T-helper 2 cell treated with Interferon-gamma antibody and Interleukin-4, amounts not matched to agents 5 μg/mL and 100 μg/mL, for 36 hours (primary cell): ENCODE measurements around the gene FAM170B.

Source experiments
- DNase-seq: peaks from one replicate; pipeline ENCODE4 v3.0.0; 2021; ENCODE audit warnings: low spot score
- H3K27ac Mint-ChIP-seq: one replicate; pipeline ENCODE4 v1.8.0; 2021; ENCODE audit warnings: mild to moderate bottlenecking, mixed read lengths
- H3K27me3 Mint-ChIP-seq: one replicate; pipeline ENCODE4 v1.8.0; 2021; ENCODE audit warnings: low read depth, mixed read lengths
- H3K36me3 Mint-ChIP-seq: one replicate; pipeline ENCODE4 v1.8.0; 2021; ENCODE audit warnings: low read depth, mixed read lengths
- H3K4me1 Mint-ChIP-seq: one replicate; pipeline ENCODE4 v1.8.0; 2021; ENCODE audit warnings: low read depth, mixed read lengths
- H3K4me3 Mint-ChIP-seq: one replicate; pipeline ENCODE4 v1.8.0; 2022; ENCODE audit warnings: mild to moderate bottlenecking, moderate library complexity, mixed read lengths
- H3K9me3 Mint-ChIP-seq: one replicate; pipeline ENCODE4 v1.8.0; 2021; ENCODE audit warnings: mixed read lengths

FAM170B gene

DNA sequence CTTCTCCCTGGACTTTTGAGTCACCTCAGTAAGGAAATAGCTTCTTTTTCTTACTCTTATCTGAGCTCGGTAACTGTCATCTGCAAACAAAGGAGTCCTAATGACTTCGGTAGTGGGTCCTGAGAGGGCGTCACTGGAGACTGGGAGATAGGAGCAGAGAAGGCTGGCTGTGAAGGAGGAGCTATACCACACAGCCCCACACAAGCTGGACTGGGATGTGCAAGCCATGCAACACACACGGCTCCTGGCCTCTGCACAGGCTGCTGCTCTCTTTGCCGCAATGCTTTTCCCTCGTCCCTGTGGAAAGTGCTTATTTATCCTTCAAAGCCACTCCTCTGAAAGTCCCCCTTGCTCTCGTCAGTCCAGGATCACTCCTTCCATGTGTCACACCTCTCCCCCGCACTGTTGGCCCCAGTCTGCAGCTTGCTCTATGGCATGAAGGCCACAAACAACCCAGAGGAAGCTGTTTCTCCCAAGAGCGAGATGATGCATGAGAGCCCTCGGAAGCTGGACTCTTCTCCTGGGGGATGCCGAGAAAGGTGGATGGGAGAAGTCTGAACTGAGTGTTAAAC, 39.5 kb upstream of the FAM170B start:
- Mint-ChIP-seq H3K27me3 (no peaks in the 10 kb centered on the region), H3K4me1 (peaks cover 52% of the 10 kb centered on the region), H3K9me3 (no peaks in the 10 kb centered on the region), H3K36me3 (peaks cover 8% of the 10 kb centered on the region), H3K4me3 (no peak overlapping the region), H3K27ac (no peak overlapping the region)
- DNase-seq: no peak

DNA sequence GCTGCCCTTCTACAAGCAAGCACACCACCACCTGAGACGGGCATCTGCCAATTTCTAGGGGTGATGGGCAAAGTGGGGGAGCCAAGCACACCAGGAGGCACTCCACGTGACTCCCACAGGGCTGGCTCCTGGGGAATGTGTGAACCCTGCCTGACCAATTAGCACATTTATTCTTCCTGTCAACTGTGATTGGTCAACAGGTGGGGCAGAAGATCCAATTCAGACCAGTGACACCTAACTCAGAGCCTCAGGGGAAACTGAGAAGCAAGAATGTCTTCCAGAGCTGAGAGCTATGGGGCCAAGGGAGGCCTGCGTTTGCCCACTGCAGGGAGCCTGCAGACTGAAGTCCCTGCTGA, 38.9 kb upstream of the FAM170B start:
- peaks cover 6% of the 10 kb centered on the region for H3K36me3 Mint-ChIP-seq
- DNase-seq: no peak
- no peaks in the 10 kb centered on the region for H3K27me3 Mint-ChIP-seq
- no peak overlapping the region for H3K27ac Mint-ChIP-seq
- no peak overlapping the region for H3K4me3 Mint-ChIP-seq
- no peaks in the 10 kb centered on the region for H3K9me3 Mint-ChIP-seq
- H3K4me1 Mint-ChIP-seq: peaks cover 49% of the 10 kb centered on the region

DNA sequence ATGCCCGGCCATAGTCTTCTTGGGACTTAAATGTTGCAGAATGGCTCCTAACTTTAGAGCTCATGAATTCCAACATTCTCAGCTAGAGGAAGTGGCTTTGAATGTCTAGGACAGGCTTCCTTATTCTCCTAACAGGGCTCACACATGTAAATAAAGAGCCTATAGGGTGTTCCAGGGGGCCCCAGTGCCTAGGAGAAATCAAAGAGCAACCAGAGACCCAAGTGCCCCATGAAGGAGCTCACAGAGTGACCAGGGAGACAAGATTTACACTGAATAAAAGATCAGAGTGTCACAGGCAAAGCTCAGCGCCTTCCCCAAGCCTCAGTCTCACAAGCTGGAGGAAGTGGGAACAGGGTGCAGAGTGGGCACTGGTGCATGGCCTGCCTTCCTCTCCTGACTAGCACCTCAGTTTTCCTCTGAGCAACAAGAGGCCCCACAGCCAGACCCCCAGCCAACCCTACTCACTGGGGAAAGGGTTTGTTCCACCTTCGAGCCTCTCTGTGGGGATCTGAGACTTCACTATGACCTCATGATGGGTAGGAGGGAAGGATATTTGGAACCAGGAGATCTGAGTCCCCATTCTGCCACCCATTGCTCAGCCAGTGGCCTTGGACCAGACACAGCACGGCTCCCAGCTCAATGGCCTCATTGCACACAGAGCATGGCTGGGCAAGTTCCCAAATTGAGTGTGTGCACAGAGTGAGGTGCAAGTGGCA, 38.4 kb upstream of the FAM170B start:
- H3K27me3 Mint-ChIP-seq: no peaks in the 10 kb centered on the region
- H3K9me3 Mint-ChIP-seq: no peaks in the 10 kb centered on the region
- no peak for DNase-seq
- H3K27ac Mint-ChIP-seq: no peak overlapping the region
- H3K36me3 Mint-ChIP-seq: peaks cover 4% of the 10 kb centered on the region
- H3K4me3 Mint-ChIP-seq: no peak overlapping the region
- H3K4me1 Mint-ChIP-seq: peaks cover 44% of the 10 kb centered on the region

DNA sequence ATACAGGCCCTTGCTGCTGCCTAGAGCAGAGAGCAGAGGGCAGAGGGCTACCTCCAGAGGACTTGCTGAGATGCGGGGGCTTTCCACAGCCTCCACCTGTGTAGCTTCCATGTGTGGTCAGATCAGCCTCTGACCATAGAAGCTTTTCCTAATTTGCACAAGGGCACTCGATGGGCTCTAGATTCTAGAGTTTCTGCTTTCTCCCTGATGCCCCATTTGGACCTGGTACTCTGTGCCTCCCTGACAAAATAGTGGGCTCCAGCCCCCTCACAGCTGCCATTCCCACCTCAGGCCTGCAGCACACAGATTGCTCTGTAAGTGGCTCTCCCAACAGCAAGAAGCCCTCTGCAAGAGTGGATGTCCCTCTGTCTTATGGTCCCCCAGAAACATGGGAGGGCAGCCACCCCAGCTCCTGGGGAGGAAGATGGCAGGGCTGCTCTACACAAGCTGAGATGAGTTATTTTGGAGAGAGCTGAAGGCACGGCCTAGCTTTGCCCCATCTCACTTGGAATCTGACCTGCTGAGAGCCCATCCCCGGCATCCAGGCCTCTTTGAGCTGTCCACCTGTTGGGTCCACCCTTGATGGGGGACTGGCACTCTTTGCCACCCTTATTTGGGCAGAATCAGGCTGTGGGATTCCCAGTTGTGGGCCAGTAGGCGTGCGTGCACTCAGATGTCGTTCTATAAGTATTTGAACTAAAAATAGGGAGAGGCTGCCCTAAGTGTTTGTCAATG, 37.7 kb upstream of the FAM170B start:
- Mint-ChIP-seq H3K36me3 (peaks cover 5% of the 10 kb centered on the region), H3K27ac (no peak overlapping the region), H3K4me1 (peaks cover 40% of the 10 kb centered on the region), H3K4me3 (no peak overlapping the region), H3K9me3 (no peaks in the 10 kb centered on the region), H3K27me3 (no peaks in the 10 kb centered on the region)
- no peak for DNase-seq

DNA sequence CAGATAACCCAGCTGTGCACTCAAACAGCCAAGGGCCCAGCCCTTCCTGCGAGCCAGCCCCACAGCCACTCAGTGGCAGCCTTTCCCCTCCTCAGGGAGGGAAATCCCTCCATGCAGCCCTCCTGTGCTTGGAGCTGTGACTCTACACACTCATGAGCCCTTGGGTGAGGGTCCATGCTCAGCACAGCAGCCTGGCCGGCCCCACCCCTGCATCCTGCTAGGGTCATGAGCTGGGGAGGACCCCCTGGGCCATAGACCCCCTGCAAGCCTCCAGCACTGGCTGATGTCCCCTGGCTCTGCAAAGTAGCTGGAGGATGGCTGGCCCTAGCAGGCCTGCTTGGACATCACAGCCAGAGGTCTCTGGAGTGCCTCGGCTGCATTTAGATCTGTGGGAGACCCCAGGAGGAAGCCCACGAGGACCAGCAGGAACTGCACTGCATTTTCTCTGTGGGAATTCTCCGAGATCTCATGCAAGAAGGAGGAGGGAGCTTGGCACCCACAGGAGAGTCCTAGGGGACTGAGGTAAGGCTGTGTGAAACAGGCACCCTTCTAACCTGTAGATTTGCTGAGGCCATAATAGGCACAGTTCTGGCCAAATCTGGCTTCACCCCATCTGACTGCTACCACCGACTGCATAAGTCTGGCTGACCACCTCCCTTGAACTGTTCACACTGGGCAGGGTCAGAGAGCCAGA, 37.0 kb upstream of the FAM170B start:
- H3K9me3 Mint-ChIP-seq: no peaks in the 10 kb centered on the region
- peaks cover 8% of the 10 kb centered on the region for H3K36me3 Mint-ChIP-seq
- H3K4me3 Mint-ChIP-seq: no peak overlapping the region
- no peaks in the 10 kb centered on the region for H3K27me3 Mint-ChIP-seq
- no peak overlapping the region for H3K27ac Mint-ChIP-seq
- DNase-seq: no peak
- peaks cover 37% of the 10 kb centered on the region for H3K4me1 Mint-ChIP-seq

DNA sequence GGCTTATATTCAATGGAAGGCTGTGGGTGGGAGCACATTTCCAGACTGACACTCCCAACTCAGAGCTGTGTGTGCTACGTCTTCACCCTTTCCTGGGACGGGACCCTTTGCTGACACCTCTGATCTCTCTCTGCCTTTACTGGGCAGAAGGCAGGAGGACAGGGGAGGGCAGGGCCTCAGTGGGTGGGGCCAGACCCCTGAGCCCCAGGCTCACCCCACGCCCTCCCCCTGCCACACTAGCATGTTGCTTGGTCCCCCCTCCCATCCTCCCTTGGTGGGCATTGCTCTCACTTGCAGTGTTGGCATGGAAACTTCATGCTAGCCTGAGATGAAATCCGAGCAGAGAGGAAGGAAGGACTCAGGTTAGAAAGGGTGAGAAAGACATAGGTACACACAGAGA, 36.0 kb upstream of the FAM170B start:
- H3K27me3 Mint-ChIP-seq: no peaks in the 10 kb centered on the region
- peaks cover 36% of the 10 kb centered on the region for H3K4me1 Mint-ChIP-seq
- no peak overlapping the region for H3K27ac Mint-ChIP-seq
- H3K36me3 Mint-ChIP-seq: peaks cover 10% of the 10 kb centered on the region
- H3K9me3 Mint-ChIP-seq: no peaks in the 10 kb centered on the region
- DNase-seq: no peak
- no peak overlapping the region for H3K4me3 Mint-ChIP-seq

DNA sequence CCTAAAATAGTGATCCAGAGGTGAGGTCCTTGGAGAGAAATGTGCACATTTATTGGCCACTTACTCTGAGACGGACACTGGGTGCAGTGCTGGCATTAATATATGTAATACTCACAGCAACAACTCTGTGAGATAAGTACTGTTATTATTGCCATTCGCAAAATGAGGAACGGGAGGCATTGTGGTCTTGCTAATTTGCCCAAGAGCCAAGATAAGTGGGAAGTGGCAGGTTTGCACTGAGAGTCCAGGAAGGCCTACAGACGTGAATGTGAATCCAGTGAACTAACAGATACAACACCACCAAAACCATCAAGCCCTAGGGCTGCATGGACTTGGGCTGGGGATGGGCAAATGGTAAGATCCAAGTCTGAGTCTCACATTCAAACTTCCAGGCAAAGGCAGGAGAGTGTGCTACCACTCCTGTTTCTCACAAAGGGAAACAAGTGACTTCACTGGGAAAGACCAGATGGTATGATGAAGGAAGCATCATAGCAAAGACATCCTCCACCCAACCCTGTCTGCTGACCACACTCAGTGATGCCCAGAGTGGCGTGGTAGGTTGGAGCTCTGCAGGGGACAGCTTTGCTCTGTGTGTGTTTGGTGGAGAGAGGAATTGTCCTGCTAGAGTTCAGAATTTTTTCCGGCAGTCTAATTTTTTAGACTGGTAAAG, 35.1 kb upstream of the FAM170B start:
- no peak for DNase-seq
- Mint-ChIP-seq H3K4me3 (no peak overlapping the region), H3K4me1 (peaks cover 37% of the 10 kb centered on the region), H3K27ac (no peak overlapping the region), H3K9me3 (no peaks in the 10 kb centered on the region), H3K27me3 (no peaks in the 10 kb centered on the region), H3K36me3 (peaks cover 15% of the 10 kb centered on the region)

DNA sequence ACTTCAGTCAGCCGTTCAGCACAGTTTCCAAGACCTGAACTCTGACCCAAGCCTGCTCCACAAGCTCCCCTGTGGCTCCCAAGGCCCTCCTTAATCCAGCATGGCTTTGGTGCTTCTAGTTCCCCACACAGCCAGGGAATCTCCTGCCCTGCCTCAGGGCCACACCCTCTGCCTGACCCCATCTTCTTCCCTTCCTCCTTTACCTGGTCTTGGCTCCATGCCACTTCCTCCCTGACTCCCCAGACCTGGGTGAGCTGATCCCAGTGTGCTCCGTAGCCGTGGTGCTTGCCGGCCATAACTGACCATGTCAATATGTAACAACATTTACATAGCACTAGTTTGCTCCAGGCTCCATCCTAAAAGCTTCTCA, 34.3 kb upstream of the FAM170B start:
- H3K4me3 Mint-ChIP-seq: no peak overlapping the region
- H3K9me3 Mint-ChIP-seq: no peaks in the 10 kb centered on the region
- no peaks in the 10 kb centered on the region for H3K27me3 Mint-ChIP-seq
- peaks cover 30% of the 10 kb centered on the region for H3K4me1 Mint-ChIP-seq
- peaks cover 15% of the 10 kb centered on the region for H3K36me3 Mint-ChIP-seq
- no peak overlapping the region for H3K27ac Mint-ChIP-seq
- no peak for DNase-seq

DNA sequence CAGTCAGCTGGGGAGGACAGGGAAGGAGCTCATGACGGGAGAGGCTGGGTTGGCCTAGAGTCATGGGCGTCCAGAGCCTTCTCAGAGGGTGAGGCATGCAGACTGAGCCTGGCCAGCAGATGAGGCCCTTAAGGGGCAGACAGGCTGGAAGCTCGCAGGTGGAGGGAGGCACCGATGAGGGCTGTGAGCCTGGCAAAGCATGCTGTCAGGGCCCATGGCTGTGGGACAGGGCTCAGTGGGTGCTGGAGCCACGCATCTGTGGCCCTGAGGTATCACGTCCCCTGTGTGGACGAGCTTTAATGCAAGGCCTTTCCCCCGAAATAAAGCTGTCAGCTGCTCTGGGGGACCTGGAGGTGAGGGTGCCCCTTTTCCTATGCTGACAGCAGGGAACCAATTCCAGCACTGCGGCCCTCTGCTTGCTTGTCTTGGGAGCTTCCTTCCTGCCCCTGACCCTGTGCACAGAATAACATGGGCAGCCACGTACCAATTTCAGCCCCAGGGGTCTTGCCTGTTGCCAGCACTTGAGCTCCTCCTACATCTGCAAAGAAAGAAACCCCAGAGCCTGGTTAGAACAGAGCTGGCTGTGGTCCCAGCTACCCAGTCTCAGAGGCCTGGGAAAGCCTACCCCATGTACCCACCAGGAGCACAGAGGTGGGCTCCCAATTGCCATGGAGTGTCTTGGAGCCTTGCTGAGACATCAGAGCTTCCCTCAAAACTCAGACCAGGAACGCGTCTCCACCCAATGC, 33.8 kb upstream of the FAM170B start:
- Mint-ChIP-seq H3K4me3 (no peak overlapping the region), H3K27ac (no peak overlapping the region), H3K36me3 (peaks cover 15% of the 10 kb centered on the region), H3K9me3 (no peaks in the 10 kb centered on the region), H3K27me3 (no peaks in the 10 kb centered on the region), H3K4me1 (peaks cover 30% of the 10 kb centered on the region)
- no peak for DNase-seq

DNA sequence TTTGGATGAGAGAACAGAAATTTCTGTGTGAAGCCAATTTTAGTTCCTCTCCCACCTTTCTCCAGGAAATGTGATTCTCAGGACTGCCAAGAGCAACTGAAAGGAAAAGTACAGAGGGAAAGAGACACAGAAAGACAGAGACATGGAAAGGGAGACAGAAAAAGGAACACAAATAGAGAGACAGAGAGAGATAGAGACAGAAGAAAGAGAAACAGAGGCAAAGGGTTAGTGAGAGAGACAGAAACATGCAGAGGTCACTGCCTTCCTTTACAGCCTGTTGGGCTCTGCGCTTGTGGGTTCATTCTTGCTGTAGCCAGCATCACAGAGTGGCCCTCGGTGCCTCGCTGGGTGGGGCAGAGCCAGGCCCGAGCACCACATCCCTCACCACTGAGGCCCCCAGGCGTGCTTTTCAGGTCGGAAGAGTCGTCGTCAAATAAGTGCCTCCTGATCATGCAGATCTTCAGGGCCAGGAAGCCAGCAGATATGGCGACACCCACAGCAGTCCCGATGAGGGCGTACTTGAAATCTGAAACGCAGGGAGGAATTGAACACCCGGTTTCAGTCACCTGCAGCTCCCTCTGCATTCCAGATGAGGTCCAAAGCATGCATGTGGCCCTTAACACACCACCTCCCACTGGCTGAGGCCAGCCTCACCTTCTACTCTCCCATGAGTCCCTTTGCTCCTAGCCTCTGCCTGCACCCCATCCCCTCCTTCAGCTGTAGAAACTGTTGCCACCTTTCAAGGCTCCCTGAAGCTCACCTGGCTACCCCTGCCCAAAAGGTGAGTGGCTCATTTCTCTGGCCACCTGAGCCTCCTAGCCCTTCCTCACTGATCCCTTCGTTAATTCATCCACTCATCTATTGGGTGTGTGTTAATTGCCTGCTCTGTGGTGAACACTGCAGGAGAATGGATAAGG, 32.9 kb upstream of the FAM170B start:
- peak overlapping the region; percentile 48 for H3K27ac Mint-ChIP-seq
- no peaks in the 10 kb centered on the region for H3K27me3 Mint-ChIP-seq
- no peak overlapping the region for H3K4me3 Mint-ChIP-seq
- DNase-seq: no peak
- H3K9me3 Mint-ChIP-seq: no peaks in the 10 kb centered on the region
- peaks cover 22% of the 10 kb centered on the region for H3K36me3 Mint-ChIP-seq
- peaks cover 31% of the 10 kb centered on the region for H3K4me1 Mint-ChIP-seq

DNA sequence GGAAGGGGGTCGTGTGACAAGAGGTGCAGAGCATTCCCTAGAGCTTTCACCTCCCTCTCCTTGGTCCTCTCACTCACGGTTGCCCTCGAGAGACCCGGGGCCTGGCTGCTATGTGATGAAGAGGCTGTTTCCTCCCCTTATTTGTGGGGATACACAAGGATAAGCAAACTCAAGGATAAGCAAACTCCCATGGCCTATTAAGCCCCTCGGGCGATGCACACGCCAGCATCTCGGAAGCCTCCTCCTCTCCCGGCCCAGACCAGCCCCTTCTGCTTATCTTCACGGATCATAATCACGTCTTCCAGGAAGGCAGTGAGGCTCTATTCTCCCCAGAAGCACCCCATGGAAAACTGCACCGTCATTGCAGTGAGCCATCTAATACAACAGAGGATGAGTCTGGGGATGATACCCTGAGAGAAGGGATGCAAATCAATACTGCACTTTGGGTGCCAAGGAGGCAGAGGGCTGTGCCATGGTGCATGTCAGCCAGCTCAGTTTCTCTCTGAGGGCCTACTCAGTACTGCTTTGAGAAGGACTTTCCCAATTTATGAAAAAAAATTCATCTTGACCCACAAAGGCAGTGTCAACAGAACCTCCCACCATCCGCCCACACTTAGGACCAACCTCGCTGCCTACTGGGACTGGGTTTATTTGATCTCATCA, 32.1 kb upstream of the FAM170B start:
- Mint-ChIP-seq H3K9me3 (no peaks in the 10 kb centered on the region), H3K36me3 (peaks cover 24% of the 10 kb centered on the region), H3K27ac (peak overlapping the region; percentile 48), H3K4me3 (no peak overlapping the region), H3K4me1 (peaks cover 33% of the 10 kb centered on the region), H3K27me3 (no peaks in the 10 kb centered on the region)
- DNase-seq: no peak

DNA sequence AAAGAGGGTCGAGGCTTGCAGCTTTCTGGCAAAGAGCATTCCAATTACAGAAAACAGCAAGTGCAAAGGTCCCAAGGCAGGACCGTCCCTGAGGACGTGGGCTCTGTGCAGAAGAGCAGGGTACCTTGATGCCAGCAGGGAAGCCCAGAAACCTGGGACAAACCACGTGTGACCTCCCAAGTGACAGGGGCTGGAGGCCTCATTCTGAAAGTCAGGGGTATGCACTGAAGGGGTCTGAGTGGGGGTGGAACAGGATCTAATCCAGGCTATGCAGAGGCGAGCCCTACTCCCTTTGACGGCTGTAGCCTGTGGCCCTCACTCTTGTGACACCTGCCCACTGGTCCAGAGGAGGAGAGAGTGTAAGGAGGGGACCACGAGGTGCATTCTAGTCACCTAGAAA, 31.4 kb upstream of the FAM170B start:
- Mint-ChIP-seq H3K27ac (no peak overlapping the region), H3K9me3 (no peaks in the 10 kb centered on the region), H3K4me3 (no peak overlapping the region), H3K4me1 (peaks cover 27% of the 10 kb centered on the region), H3K36me3 (peaks cover 25% of the 10 kb centered on the region), H3K27me3 (no peaks in the 10 kb centered on the region)
- DNase-seq: no peak
